ENCODE data around the gene EQTN.

DNA sequence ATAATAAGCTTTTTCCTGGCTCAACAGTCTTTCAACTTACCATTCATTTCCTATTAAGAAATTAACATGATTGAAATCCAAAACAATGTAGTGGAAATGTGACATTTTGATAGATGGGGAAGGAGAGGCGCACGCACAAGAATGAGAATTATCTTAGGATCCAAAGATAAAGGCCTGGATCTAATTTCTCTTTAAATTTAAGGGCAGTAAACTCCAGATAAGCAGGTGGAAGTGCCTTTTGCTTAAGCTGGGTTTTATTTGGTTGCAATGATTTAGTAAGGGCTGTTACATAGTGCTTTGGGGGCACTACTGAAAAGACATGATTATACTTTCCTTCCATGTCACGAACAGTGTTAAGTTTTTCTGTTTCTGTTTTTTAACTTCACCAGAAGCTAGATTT is 17.3 kb downstream of the EQTN start:
- no peak for TF ChIP-seq POLR2A (IDR thresholded peaks at IDR 0.05)
- TF ChIP-seq, protein P1, sequence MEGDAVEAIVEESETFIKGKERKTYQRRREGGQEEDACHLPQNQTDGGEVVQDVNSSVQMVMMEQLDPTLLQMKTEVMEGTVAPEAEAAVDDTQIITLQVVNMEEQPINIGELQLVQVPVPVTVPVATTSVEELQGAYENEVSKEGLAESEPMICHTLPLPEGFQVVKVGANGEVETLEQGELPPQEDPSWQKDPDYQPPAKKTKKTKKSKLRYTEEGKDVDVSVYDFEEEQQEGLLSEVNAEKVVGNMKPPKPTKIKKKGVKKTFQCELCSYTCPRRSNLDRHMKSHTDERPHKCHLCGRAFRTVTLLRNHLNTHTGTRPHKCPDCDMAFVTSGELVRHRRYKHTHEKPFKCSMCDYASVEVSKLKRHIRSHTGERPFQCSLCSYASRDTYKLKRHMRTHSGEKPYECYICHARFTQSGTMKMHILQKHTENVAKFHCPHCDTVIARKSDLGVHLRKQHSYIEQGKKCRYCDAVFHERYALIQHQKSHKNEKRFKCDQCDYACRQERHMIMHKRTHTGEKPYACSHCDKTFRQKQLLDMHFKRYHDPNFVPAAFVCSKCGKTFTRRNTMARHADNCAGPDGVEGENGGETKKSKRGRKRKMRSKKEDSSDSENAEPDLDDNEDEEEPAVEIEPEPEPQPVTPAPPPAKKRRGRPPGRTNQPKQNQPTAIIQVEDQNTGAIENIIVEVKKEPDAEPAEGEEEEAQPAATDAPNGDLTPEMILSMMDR (IDR thresholded peaks at IDR 0.05) = no peak
